Loucy (cell line): ENCODE results near the gene TP73.

Experiments
- EZH2phosphoT487 ChIP-seq: fragments of 200-600 bp; IDR thresholded peaks from 2 replicates; pipeline ENCODE4 v1.6.1; 2018; ENCODE audit warnings: antibody characterized with exemption, mild to moderate bottlenecking, moderate library complexity, borderline replicate concordance
- TF ChIP-seq, protein P1 (sequence below): fragments of 200-600 bp; sonication (generic); conservative IDR thresholded peaks from 2 replicates; pipeline ENCODE4 v1.5.1; 2014; ENCODE audit warnings: mild to moderate bottlenecking, antibody characterized with exemption, low read length

DNA sequence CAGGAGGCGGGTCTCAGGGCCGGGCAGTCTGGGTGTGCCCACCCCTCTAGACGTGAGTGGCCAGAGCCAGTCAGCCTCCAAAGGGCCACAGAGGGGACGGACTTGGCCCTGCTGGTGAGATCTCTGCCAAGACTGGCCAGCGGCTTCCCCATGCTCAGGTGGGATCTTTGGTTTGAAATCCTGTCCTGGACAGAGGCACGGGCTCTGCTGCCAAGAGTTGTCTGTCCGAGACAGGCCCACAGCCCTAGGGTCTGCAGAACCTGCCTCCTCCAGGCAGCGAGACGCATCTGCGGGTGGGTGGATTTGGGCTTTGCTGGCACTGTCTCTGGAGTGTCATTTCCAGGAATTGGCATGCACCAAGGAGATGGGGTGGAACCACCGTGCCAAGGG lies 55.6 kb downstream of the TP73 start:
- TF ChIP-seq, protein P1, sequence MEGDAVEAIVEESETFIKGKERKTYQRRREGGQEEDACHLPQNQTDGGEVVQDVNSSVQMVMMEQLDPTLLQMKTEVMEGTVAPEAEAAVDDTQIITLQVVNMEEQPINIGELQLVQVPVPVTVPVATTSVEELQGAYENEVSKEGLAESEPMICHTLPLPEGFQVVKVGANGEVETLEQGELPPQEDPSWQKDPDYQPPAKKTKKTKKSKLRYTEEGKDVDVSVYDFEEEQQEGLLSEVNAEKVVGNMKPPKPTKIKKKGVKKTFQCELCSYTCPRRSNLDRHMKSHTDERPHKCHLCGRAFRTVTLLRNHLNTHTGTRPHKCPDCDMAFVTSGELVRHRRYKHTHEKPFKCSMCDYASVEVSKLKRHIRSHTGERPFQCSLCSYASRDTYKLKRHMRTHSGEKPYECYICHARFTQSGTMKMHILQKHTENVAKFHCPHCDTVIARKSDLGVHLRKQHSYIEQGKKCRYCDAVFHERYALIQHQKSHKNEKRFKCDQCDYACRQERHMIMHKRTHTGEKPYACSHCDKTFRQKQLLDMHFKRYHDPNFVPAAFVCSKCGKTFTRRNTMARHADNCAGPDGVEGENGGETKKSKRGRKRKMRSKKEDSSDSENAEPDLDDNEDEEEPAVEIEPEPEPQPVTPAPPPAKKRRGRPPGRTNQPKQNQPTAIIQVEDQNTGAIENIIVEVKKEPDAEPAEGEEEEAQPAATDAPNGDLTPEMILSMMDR, result no peak
- TF ChIP-seq EZH2phosphoT487, result no peak
